GM21529 (cell line): ENCODE data around the gene AP2A2.
"Not testable (repeated sequence)": the region's sequence is repeated elsewhere in the genome, so short reads cannot be mapped to it uniquely, and the experiment has no call there.

Experiments used
- ATAC-seq: cut with Tn5 transposase; IDR thresholded peaks from one replicate; pipeline ENCODE4 v1.9.1; 2021; ENCODE audit not compliant: unreplicated experiment

Gene AP2A2

DNA sequence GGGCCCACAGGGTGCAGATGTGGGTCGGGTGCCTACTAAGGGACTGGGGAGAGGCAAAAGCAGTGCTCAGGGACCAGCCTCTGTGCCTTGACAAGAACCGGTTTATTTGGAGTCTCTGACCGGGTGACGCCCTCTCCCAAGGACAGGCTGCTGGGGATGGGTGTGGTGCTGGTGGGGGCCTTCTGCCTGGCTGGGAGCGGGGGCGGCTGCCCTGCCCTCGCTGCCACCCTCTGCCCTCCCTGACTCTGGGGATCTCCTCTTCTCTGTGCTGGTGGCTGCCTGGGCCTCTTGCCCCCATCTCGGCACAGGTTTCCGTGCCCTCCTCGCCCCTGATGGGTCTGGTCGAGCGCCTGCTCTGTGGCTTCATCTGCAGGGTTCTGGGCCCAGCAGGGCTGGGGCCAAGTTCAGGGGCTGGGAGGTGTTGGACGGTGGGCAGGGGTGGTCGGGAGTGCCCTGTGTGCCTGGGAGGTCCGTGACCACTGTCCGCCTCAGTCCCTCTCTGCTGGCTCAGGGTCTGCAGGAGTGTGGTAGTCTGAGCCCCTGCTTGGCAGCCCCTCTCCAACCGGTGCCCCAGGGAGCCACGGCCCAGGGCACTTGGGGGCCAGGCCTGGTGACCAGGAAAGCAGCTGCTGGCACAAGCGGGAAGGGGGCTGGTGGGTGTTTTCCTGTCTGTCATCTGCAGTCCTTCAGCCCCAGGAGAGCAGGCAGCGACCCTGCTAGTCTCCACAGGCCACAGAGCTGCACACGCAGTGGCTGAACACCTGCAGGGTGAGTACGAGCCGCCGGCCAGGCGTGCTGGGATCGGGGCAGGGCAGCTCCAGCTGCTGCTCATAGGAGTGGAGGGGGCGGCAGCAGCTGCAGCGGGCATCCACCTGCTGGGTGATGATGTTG lies 87.3 kb downstream of the AP2A2 start:
- ATAC-seq = no peak

DNA sequence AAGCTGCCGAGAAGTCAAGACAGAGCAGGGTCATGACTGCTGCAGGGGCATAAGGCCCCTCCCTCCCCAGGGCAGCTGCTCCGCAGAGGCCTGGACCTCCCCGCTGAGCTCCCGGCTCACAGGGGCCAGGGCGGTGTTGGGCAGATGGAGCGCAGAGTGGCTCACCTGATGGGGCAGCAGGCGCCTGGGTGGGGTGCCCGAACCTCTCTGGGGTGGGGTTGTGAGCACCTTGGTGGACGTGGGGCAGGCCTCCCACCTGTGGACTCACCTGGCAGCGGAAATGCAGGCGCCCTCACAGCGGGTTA lies 87.9 kb downstream of the AP2A2 start:
- no peak for ATAC-seq

DNA sequence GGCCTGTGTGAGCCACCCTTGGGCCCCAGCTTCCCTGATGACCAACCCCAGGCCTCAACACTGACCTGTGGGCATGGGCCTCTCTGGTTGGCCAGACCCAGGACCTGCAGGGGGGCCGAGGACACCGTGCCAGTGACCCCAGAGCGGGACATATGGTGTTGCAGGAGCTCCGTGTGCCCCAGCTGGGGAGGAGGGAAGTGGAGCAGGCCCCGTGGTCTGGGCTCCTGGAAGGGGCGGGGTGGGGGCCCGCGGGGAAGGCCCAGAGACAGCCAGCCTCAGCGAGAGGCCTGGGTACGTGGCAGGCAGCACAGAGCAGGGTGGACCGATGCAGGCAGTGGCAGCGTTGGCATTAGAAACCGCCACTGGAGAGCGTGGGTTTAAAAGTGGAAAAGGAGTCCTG lies 88.6 kb downstream of the AP2A2 start:
- no peak for ATAC-seq

DNA sequence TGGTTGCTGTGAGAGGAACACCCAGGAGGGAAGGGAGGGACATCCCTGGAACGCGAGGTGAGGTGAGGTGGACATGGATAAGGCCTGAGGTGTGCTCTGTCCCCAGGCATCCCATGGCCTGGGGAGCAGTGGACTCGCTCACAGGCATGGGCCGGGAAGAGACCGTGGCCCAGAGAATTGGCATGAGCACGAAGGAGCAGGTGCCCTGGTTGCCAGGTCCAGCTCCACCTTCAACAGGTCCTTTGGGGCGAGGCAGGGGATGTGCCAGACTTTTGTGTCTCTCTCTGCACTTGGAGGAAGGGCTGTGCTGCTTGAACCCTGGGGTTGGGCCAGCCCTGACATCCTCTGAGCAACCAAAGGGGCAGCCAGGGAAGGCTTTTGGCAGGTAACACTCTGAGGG lies 89.4 kb downstream of the AP2A2 start:
- ATAC-seq = no peak

DNA sequence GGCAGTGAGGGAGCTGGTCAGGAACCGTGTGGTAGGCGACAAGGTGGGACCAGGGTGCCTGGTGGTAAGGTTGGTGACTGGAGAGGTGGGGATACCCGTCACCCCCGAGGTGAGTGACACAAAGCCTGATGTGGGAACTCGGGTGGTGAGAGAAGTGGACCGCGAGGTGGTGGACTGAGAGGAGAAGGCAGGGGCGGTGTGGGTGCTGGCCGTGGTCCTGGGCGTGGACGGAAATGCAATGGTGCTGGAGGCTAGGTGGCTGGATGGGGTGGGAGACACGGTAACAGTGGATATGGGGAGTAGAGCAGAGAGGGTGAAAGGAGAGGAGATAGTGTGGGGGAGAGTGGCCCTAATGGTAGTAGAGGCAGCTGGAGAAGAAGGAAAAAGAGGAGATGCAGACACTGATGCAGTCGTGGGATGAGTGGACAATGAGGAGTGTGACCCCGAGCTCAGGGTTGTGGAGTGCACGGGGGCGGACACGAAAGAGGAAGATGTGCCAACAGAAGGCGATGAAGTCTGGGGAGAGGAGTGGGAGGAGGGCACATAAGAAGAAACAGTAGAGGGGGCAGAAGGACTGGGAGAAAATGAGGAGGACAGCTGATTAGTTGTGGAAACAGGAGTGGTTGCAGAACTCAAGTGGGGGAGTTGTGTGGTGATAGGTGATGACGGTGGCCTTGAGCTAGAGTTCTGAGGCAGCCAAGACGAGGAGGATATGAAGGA lies 90.3 kb downstream of the AP2A2 start:
- no peak for ATAC-seq

DNA sequence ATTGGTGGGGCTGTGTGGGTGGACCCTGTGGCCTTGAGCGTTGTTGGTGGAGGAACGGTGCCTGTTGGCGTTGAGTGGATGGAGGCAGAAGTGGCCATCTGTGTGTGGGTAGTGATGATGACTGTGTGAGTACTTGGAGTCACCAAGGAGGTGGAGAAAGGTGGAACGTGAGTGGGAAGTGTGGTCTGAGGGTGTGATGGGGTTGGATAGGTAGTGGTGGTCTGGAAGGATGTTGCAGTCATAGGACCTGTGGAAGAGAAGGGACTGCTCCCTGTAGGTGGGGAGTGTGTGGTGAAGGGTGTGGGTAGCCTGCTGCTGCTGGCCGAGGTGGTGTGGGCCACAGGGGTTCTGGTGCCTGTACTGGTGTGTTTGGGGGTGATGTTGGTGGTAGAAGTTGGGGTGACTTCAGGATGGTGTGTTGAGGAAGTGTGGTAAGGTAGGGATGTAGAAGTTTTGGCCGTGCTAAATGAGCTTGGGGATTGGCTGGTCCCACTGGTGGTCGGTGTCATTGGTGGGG lies 91.0 kb downstream of the AP2A2 start:
- ATAC-seq = not testable (repeated sequence)

DNA sequence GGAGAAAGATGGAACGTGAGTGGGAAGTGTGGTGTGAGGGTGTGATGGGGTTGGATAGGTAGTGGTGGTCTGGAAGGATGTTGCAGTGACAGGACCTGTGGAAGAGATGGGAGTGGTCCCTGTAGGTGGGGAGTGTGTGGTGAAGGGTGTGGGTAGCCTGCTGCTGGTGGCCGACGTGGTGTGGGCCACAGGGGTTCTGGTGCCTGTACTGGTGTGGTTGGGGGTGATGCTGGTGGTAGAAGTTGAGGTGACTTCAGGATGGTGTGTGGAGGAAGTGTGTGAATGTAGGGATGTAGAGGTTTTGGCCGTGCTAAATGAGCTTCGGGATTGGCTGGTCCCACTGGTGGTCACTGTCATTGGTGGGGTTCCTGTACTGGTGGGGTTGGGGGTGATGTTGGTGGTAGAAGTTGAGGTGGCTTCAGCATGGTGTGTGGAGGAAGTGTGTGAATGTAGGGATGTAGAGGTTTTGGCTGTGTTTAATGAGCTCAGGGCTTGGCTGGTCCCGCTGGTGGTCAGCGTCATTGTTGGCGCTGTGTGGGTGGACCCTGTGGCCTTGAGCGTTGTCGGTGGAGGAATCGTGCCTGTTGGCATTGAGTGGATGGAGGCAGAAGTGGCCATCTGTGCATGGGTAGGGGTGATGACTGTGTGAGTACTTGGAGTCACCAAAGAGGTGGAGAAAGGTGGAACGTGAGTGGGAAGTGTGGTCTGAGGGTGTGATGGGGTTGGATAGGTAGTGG lies 91.8 kb downstream of the AP2A2 start:
- no peak for ATAC-seq

DNA sequence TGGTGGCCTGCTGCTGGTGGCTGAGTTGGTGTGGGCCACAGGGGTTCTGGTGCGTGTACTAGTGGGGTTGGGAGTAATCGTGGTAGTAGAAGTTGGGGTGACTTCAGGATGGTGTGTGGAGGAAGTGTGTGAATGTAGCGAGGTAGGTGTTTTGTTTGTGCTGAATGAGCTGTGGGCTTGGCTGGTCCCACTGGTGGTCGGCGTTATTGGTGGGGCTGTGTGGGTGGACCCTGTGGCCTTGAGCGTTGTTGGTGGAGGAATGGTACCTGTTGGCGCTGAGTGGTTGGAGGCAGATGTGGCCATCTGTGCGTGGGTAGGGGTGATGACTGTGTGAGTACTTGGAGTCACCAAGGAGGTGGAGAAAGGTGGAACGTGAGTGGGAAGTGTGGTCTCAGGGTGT lies 92.4 kb downstream of the AP2A2 start:
- ATAC-seq = no peak

DNA sequence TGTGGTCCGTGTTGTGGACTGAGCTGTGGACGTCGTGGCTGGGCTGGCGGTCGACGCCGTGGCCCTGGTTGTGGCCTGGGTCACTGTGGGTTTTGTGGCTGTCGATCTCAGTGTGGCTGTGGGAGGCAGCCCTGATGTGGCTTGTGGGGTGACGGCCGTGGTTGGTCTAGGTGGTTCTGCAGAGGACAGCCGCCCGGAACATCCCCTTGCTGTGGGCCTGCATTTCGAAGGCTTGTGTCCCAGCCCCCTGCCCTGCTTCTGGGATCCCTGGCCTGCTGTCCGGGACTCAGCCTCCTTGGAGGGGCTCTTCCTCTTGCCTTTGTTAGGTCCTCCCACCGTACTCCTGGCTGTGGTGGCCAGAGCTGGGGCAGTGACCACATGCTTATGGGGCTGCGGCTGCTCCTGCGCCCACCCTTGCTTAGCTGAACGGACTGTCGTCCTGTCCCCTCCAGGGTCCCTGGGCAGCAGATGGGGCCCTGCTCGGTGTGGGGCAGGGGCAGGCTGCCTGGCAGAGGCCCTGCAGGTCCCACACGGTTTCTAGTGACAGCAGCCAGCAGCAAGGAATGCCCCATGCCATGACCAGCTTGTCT lies 93.7 kb downstream of the AP2A2 start:
- ATAC-seq = no peak

DNA sequence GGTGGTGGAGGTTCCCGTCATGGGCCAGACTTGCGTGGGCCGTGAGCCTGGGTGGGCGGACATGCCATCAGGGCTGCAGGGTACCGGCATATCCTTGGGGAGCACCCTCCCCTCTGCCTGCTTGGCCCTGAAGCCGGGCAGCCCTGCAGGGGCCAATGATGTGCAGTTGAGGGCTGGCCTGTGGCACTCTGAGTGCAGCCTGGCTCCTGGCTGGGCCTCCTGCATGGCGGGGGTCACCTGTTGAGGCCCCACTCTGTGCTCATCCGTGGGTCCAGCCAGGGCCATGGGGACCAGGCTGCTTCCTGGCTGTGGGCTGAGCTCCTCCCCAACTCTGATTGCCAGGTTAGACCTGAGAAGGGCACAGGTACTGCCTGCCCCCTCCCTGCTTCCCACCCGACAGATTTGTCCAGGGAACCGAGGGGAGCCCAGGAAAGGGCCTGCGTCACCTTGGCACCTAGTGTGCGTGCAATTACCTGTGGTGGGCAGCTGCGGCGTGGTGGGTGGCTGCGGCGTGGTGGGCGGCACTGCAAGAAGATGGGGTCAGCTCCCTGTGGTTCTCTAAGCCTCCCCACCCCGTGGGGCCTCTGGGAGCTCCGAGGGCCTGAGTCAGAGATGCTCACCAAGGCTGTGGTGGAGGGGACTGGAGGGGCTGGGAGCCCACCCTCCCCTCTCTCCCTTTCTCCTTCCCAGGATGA lies 94.7 kb downstream of the AP2A2 start:
- no peak for ATAC-seq

DNA sequence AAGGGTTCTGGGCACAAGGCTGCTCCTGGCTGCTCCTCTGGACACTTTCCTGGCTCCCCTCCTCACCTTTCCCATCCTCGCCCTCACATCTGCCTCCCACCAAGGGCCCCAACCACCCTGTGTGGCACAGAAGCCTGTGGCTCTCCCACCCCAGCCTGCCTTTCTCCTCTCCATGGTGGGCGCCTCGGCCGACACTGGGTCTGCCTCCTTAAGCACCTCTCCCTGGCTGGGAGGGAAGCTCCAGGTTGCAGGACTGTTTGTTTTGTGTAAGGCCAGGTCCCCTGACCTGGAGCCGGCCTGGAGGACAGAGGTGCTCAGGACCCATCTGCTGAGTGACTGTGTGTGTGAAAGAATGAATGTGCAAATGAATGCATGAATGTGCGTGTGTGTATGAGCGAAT lies 96.7 kb downstream of the AP2A2 start:
- no peak for ATAC-seq

DNA sequence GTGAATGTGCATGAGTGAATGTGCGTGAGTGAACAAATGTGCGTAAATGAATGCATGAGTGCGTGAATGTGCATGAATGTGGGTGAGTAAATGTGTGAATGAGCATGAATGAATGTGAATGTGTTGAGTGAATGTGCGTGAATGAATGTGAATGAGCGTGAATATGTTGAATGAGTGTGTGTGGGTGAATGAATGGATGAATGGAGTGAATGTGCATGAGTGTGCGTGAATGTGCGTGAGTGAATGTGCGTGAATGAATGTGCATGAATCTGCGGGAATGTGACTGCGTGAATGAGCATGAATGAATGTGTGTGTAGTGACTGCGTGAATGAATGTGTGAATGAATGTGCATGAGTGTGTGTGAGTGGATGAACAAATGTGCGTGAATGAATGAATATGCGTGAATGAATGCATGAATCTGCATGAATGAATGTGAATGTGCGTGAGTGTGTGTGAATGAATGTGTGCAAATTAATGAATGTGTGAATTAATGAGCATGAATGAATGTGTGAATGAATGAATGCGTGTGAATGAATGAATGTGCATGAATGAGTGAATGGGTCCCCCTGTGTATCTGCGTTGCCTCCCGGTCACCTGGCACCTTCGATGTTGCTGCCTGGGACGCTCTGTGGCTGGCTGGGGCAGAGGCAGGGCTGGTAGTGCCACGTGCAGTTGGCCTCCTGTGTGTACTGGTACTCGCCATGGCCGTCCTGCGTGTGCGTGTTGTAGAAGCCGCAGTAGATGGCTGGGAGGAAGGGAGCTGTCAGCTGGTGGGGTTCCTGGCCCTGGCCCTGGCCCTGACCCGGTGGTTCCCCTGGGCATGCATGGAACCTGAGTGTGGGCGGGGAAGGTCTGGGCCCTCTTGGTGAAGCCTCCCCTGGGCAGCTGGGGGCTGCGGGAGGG lies 97.5 kb downstream of the AP2A2 start:
- no peak for ATAC-seq

DNA sequence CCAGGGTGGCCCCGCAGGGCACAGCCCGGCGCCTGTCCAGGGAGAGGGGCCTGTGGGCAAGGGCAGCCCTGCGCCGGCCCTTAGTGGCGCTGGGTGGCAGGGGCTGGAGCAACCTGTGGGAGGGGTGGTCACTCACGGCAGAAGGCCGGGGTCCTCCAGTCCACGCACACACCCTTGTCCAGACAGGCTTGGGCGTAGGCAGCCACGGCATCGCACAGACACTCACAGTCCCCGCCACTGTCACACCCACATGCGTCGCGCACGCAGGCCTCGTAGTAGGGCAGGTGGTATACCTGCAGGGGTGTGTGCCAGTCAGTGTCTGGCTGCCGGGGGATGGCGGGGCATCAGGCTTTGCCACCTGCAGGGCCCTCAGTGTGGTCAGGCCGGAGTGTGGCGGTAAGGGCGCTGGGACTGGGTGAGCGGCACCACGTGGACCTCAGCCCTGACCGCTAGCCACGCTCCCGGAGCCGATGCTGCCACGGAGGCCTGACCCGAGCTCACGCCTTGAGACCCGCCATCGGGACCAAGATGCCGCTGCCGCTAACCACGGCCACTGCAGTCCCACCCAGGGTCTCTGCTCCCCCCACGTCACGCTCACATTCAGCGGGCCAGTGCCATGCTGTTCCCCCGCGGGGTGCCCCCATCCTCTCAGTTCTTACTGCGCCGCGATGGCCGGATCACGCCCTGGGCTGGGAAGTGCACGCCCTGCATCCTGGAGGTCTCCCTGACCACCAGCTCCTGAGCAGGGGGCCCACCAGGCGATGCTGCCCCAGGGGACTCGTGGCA lies 98.3 kb downstream of the AP2A2 start:
- ATAC-seq = no peak

DNA sequence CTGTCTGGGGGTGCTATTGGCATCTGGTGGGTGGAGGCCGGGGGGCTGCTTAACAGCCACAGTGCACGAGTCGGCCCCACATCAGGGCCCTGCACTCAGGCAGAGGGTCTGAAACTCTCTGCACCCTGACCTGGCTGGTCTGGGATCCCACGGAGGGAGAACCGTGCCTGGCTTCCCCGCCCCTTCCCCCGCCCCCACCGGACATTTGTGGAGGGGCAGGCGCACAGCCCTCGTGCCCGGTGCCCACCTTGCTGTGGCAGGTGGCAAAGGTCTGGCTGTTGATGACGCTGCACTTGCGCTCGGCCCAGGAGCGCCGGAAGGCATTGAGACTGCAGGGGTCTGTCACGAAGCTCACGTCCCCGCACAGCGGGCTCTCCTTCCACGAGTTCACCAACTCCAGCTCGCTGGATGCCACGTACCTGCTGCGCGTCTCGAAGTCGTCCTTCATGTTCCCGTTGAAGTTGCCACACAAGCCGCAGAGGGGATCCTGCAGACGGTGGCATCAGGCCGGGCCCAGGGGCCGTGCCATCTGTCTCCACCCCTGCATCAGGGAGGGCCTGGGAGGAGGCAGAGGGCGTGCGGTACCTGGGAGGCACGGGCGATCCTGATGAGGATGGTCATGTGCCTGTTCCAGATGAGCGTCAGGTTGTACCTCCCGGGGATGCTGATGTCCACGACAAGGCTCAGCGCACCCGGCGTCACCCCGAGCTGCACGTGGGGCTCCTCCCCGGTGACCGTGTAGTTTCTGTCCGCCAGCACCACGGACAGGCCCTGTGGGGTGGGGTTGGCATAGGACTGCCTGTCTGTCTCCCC lies 99.1 kb downstream of the AP2A2 start:
- no peak for ATAC-seq

DNA sequence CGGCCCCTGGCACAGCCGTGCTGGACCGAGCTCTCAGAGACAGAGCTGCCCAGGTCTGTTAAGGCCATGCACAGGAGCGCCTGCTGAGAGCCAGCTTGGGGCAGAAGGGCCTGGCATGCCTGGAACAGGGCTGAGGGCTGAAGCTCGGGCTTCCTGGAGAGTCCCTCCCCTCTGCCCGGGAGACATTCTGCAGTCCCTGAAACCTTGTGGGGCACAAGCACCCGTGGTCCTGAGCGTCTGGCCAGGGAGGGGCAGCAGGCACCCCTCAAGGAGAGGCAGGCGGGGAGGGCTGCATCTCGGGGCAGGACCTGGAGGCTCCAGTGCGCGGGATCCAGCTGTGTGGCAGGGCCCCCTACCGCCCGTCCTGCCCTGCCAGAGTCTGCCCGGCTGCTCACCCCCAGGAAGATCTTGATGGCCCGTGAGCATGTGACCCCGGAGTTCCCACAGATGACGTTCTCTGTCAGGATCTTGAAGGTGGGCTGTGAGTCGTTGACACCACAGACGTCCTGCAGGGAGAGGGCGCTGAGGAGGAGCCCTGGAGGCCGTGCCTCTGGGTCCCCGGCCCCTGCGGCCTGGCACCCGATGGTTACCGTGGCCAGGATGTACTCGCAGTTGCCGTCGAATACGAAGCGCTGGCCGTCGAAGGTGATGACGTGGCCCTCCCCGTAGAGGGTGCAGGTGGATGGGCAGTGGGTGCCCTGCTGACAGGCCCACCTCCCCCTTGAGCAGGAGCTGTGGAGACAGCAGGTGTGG lies 99.9 kb downstream of the AP2A2 start:
- ATAC-seq = no peak

DNA sequence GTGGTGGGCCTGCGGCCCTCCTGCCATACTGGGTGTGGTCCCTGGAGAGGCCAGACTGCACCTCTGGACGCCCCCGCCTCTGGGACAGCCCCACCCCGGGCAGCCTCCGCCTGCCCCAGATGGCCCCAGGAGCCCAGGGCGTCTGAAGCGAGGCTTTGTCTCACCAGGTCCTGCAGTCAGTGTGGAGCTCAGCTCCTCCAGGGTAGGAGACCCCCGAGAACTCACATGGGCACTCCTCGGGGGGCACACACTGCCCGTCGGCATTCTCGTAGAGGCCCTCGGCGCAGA lies 100.4 kb downstream of the AP2A2 start:
- ATAC-seq = no peak

DNA sequence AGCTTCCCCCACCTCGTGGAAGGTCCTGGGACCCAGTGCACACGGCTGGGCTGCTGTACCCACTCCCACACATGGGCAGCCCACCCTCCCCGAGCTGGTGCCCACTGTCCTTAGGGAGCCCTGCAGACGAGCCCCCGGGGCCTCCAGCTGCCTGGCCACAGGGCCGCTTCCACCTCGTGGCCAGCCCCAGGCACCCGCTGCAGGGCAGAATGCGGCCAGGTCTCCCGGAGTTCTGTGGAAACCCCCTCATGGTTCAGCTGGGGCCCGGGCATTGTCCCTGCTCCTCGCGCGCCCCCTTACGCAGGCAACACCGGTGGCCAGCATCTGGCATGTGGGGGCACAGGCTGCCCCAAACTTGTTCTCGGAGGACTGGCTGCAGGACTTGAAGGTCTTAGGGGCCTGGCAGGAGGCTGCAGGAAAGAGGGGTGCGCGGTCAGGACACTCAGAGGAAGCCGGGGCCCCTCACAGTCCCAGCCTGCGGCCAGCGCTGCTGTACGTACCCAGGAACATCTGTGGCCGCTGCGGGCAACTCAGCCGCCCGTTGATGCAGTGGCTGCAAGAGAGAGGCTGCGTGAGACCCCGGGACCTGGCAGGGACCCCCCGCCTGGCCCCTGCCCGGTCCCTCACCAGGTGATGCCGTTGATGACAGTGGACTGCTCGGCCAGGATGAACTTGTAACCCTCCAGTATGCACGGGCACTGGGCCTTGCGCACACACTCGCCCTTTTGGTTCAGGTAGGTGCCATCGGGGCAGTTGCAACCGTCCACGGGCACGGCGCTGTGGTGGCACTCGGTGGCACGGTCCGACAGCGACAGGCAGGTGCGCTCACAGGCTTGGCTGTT lies 101.2 kb downstream of the AP2A2 start:
- ATAC-seq = no peak
